WERI-Rb-1 (cell line): ENCODE data around the gene MYT1.

Experiments used
- DNase-seq: peaks from one replicate; pipeline ENCODE4 v3.0.0-alpha.2; 2020
- H3K27ac ChIP-seq: fragments of 250-450 bp; sonication (Bioruptor Pico); 2 replicates; pipeline ENCODE4 v1.5.1; 2020; ENCODE audit warnings: mild to moderate bottlenecking, moderate library complexity
- H3K27me3 ChIP-seq: fragments of 250-450 bp; sonication (Bioruptor Pico); 2 replicates; pipeline ENCODE4 v1.5.1; 2021; ENCODE audit warnings: mild to moderate bottlenecking, low read depth, moderate library complexity; ENCODE audit not compliant: insufficient read depth, severe bottlenecking
- H3K36me3 ChIP-seq: fragments of 250-450 bp; sonication (Bioruptor Pico); 2 replicates; pipeline ENCODE4 v1.5.1; 2020; ENCODE audit warnings: mild to moderate bottlenecking, moderate library complexity
- H3K4me3 ChIP-seq: 2 replicates; pipeline ENCODE4 v1.5.1; 2011; ENCODE audit warnings: low read depth, mild to moderate bottlenecking, control low read depth, low read length
- H3K9me3 ChIP-seq: fragments of 250-450 bp; sonication (Bioruptor Pico); 2 replicates; pipeline ENCODE4 v1.5.1; 2021; ENCODE audit warnings: mild to moderate bottlenecking, moderate library complexity; ENCODE audit not compliant: severe bottlenecking
- CTCF ChIP-seq: IDR thresholded peaks from 2 replicates; pipeline ENCODE4 v1.5.1; 2011; ENCODE audit warnings: low read depth, mild to moderate bottlenecking, control low read depth, inconsistent platforms, low read length

The MYT1 gene

GRCh38 chr20:64244281-64244805 lies 80.1 kb downstream of the MYT1 start:
- DNase-seq = no peak
- Histone ChIP-seq H3K36me3 (no peaks in the 10 kb centered on the region), H3K9me3 (no peaks in the 10 kb centered on the region), H3K4me3 (no peak overlapping the region), H3K27ac (no peak overlapping the region), H3K27me3 (no peaks in the 10 kb centered on the region)
- no peak for TF ChIP-seq CTCF

- Histone ChIP-seq H3K36me3 (no peaks in the 10 kb centered on the region), H3K9me3 (no peaks in the 10 kb centered on the region), H3K27ac (no peak overlapping the region), H3K4me3 (no peak overlapping the region), H3K27me3 (no peaks in the 10 kb centered on the region)
- no peak for TF ChIP-seq CTCF
- DNase-seq = no peak
These were observed 80.8 kb downstream of the MYT1 start for GRCh38 chr20:64244870-64245603.

GRCh38 chr20:64245746-64246595 lies 81.7 kb downstream of the MYT1 start:
- H3K27me3 ChIP-seq = no peaks in the 10 kb centered on the region
- H3K27ac ChIP-seq = no peak overlapping the region
- no peak for TF ChIP-seq CTCF
- no peak overlapping the region for H3K4me3 ChIP-seq
- DNase-seq = no peak
- H3K9me3 ChIP-seq = no peaks in the 10 kb centered on the region
- H3K36me3 ChIP-seq = no peaks in the 10 kb centered on the region

- no peak for DNase-seq
- no peak overlapping the region for H3K4me3 ChIP-seq
- no peaks in the 10 kb centered on the region for H3K27me3 ChIP-seq
- no peaks in the 10 kb centered on the region for H3K9me3 ChIP-seq
- no peaks in the 10 kb centered on the region for H3K36me3 ChIP-seq
- H3K27ac ChIP-seq = no peak overlapping the region
- no peak for TF ChIP-seq CTCF
These were observed 82.5 kb downstream of the MYT1 start for GRCh38 chr20:64246616-64247306.

- no peaks in the 10 kb centered on the region for H3K9me3 ChIP-seq
- no peak overlapping the region for H3K4me3 ChIP-seq
- no peak for TF ChIP-seq CTCF
- H3K27ac ChIP-seq = no peak overlapping the region
- DNase-seq = no peak
- H3K27me3 ChIP-seq = no peaks in the 10 kb centered on the region
- no peaks in the 10 kb centered on the region for H3K36me3 ChIP-seq
These were observed 83.0 kb downstream of the MYT1 start for GRCh38 chr20:64247307-64247618.
